ENCODE data around the gene GEMIN8. TPM values are rescaled to one million over a fixed set of nuclear protein-coding genes. Genes with fewer than 3 reads are reported as not detected.

Gene GEMIN8
- total RNA-seq, 1 experiment from 2014 or later, result 14.8 TPM

DNA sequence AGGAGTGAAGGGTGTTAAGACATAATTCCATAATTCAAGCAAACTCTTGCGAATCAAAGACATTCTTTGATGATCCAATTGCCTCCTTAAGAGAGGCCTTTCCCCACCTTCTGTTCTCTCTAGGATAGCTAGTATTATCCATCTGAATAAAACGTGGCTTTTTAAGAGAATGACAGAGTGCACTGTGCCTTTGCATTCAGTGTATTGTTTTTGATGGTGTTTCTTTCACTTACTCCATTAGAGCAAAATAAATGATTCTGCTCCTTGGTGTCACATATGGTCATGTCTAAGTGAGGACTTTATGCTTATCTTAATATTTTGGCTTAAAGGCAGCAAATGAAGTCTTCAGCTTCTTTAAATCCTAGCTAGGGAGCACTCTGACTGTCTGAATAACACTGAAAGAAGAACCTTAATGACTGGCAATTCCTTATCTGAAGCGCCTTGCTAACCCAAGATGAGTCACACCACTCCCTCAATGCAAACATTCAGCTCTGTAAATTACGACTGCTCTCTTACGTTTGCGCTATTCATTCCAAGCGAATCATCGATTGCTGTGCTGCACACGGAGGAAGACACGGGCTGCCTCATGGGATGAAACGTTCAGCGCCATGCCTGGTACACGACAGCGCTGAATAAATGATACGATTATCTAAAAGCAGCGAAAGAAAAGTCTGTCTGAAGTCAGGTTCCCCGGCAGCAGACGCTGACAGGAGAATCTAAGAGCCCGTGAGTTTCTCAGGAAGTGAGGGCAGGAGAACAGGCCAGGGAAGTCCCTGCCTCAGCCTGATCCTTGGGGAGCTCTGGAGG is 35.1 kb upstream of the GEMIN8 start:
- H4K8ac ChIP-seq (replicated peaks; ENCODE audit: insufficient read length, low read depth, low read length), result no peak overlapping the region
- no peak overlapping the region for H3K18ac ChIP-seq (ENCODE audit: insufficient read length, low read depth, low read length)
- no peak overlapping the region for H3K4ac ChIP-seq (ENCODE audit: low read depth, low read length)
- H4K20me1 ChIP-seq (ENCODE audit: control insufficient read depth, insufficient read depth, insufficient read length), result no peaks in the 10 kb centered on the region
- H3K79me2 ChIP-seq (ENCODE audit: insufficient read depth, low read length), result no peaks in the 10 kb centered on the region
- Mint-ChIP-seq H3K4me1 (peaks cover 0 to 2% of the 10 kb centered on the region in 2 experiments; a peak in 1 of 4 replicates), H3K4me3 (no peak overlapping the region), H3K9me3 (peaks cover 31 to 61% of the 10 kb centered on the region in 2 experiments), H3K36me3 (ENCODE audit: insufficient read depth in 1 of 3, low read depth in 3 of 3) (peaks cover 0 to 2% (median 0%) of the 10 kb centered on the region in 3 experiments; a peak in 1 of 7 replicates), H3K27ac (peak overlapping the region in 1 of 3 experiments; percentile 75; a peak in 2 of 7 replicates), H3K27me3 (ENCODE audit: low read depth) (no peaks in the 10 kb centered on the region; the same call in 1 of the 2 replicates)
- no peak overlapping the region for H3K27ac ChIP-seq (ENCODE audit: insufficient read length, low read depth, low read length)
- H3K23ac ChIP-seq (ENCODE audit: insufficient read length, low read depth, low read length), result no peak overlapping the region
- no peak overlapping the region for H4K5ac ChIP-seq (ENCODE audit: insufficient read length, low read depth, low read length)
- H3K79me1 ChIP-seq (ENCODE audit: insufficient read depth, low read depth, low read length, poor library complexity, severe bottlenecking), result no peaks in the 10 kb centered on the region
- WGBS (ENCODE audit: extremely low coverage, insufficient read length, low lambda C conversion rate), result no CpG with 5 or more reads among the region's 19 CpGs
- no peak for DNase-seq
- peaks cover 10% of the 10 kb centered on the region for H3K9me3 ChIP-seq (ENCODE audit: control insufficient read depth, low read depth, low read length)
- TF ChIP-seq, protein P1, sequence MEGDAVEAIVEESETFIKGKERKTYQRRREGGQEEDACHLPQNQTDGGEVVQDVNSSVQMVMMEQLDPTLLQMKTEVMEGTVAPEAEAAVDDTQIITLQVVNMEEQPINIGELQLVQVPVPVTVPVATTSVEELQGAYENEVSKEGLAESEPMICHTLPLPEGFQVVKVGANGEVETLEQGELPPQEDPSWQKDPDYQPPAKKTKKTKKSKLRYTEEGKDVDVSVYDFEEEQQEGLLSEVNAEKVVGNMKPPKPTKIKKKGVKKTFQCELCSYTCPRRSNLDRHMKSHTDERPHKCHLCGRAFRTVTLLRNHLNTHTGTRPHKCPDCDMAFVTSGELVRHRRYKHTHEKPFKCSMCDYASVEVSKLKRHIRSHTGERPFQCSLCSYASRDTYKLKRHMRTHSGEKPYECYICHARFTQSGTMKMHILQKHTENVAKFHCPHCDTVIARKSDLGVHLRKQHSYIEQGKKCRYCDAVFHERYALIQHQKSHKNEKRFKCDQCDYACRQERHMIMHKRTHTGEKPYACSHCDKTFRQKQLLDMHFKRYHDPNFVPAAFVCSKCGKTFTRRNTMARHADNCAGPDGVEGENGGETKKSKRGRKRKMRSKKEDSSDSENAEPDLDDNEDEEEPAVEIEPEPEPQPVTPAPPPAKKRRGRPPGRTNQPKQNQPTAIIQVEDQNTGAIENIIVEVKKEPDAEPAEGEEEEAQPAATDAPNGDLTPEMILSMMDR (conservative IDR thresholded peaks at IDR 0.05), result no peak
- no peak overlapping the region for H3K56ac ChIP-seq (ENCODE audit: insufficient read length, low read depth, low read length)
- H2BK15ac ChIP-seq (ENCODE audit: low read depth, low read length), result no peak overlapping the region
- no peaks in the 10 kb centered on the region for H3K4me1 ChIP-seq (ENCODE audit: insufficient read depth, low read length)
- no peak overlapping the region for H3K4me2 ChIP-seq (ENCODE audit: insufficient read depth, insufficient read length, low read length)
- H3K27me3 ChIP-seq (ENCODE audit: insufficient read depth, low read length), result no peaks in the 10 kb centered on the region
- no peak overlapping the region for H2BK12ac ChIP-seq (ENCODE audit: insufficient read length, low read depth, low read length)
- no peak overlapping the region for H3T11ph ChIP-seq (ENCODE audit: low read length)
- no peak overlapping the region for H2AFZ ChIP-seq (ENCODE audit: low read length)
- H3K9ac ChIP-seq (ENCODE audit: extremely low read depth, insufficient read length, low read length), result no peak overlapping the region
- no peak overlapping the region for H2AK5ac ChIP-seq (ENCODE audit: insufficient read length, low read length)
- no peak overlapping the region for H2BK120ac ChIP-seq (ENCODE audit: low read depth, low read length, poor library complexity, severe bottlenecking)
- H2BK5ac ChIP-seq (ENCODE audit: insufficient read length, low read length), result no peak overlapping the region
- no peak overlapping the region for H2BK20ac ChIP-seq (ENCODE audit: low read depth, low read length, poor library complexity, severe bottlenecking)
- no peaks in the 10 kb centered on the region for H3K23me2 ChIP-seq (ENCODE audit: insufficient read length, low read depth, low read length, poor library complexity, severe bottlenecking)
- H3K14ac ChIP-seq (ENCODE audit: insufficient read depth, low read length), result no peak overlapping the region
- no peak overlapping the region for H4K91ac ChIP-seq (ENCODE audit: insufficient read length, low read depth, low read length)

All from H9 (cell line).